Activated naive CD4-positive, alpha-beta T cell treated with anti-CD3 and anti-CD28 coated beads, Interleukin-2, amount 50 U/mL, for 16 hours (primary cell): ENCODE measurements around the gene SAMD10.

Experiments
- DNase-seq: peaks from one replicate; pipeline ENCODE4 v3.0.0-alpha.2; 2020

SAMD10 gene

DNA sequence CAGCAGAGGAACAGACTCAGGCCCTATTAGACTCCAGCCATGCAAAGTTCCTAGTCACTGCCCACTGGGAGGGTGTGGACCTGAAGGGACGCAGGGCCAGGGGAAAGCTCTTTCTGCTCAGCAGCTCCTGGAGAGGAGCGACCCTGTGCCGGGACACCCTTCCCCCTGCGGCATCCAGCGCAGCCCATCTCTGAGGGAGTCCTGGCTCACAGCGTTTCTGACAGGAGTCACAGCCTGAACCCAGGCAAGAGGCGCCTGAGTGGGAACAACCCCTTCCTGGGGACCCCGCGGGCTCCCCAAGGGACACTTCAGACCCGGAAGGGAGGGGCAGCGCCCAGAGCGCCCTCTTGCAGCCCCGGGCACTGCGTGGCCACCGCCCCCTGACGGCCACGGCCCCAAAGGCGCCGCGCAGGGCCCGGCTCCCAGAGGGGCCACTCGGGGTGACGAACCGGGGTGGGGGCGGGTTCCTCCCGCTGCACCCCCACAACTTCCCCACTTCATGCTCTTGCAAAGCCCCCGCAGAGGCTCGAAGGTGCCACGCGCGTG, 24.1 kb downstream of the SAMD10 start:
- DNase-seq, result peak; percentile 49

DNA sequence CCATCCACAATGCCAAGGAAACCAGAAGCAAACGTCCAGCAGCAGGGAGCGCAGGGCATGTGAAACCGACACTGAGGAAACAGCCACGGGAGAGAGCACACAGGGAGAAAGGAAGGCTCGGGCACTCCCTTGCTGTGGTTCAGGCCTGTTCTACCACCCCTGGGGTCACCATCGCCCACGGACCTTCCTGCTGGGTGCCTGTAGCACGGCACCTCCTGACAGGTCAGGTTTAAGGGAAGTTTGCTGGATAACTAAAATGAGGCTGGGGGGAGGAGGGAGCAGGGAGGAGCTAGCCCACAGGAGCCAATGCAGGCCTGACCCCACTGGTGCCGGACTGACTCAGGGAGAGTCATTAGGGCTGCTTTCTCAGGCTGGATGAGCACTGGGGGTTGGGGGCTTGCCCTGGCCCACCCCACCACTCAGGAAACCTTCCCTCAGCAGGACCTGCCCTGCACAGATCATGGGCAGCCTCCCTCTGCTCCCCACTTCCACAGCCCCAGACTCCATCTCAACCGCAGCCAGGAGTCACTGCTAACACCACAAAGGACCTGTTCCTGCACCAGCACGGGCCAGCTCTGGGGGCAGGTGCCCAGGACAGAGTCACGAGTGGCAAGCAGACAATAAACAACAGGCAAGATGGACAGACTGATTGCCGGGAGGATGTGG, 25.5 kb downstream of the SAMD10 start:
- no peak for DNase-seq

DNA sequence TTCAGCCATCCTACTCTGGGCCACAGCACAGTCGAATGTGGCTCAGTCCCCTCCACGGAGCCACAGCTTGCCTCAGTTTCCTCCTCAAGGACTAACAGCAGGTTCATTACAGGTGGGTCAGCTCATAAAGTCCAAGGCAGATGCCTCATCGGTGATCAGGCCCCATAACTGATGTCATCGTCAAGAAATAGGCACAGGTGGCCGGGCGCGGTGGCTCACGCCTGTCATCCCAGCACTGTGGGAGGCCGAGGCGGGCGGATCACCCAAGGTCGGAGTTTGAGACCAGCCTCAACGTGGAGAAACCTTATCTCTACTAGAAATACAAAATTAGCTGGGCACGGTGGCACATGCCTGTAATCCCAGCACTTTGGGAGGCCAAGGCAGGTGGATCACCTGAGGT, 26.7 kb downstream of the SAMD10 start:
- no peak for DNase-seq

DNA sequence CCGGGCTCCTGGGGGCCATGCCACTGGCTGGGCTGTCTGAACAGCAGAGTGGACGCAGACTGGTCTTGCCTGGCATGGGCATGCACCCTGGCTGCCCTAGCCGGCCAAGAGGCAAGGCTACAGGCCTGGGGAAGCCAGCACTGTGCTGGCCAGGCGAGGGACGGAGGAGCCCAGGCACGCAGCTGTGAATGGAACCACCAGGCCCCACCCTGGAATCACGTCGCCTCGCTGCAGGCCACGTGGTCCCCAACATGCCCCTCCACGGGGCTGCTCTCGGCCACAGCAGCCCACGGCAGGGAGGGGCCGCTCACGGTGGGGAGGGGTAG, 27.3 kb downstream of the SAMD10 start:
- no peak for DNase-seq

DNA sequence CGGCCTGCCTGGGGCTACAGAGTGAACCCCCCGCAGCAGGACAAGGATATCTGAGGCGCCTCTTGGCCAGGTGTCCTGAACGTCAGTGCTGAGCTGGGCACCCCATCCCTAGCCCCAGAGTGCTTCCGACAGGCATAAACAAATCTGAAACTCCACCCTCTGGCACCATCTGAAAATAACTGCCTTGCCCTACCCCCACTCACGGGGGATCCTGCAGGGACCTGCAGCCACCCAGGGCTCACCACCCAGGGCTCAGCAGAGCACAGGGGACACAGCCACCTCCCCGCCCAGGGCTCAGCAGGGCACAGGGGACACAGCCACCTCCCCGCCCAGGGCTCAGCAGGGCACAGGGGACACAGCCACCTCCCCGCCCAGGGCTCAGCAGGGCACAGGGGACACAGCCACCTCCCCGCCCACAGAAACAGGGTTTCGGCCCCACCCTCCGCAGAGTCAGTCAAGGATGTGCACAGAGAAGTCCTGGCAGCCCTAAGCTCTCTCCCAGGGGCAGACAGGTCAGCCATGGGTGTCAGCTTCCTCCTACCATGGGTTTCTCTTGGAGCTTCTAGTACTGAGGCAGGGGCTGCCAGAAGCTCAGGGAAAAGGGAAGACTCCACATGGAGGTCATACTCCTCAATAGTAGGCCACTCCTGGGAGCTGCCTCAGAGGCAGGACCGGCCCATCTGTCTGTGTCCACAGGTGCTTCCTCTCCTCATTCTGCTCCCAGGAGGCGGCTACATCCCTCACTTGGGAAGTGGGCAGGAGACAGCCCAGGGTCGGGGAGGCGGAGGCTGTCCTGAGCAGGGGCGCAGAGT, 27.8 kb downstream of the SAMD10 start:
- DNase-seq, result no peak

DNA sequence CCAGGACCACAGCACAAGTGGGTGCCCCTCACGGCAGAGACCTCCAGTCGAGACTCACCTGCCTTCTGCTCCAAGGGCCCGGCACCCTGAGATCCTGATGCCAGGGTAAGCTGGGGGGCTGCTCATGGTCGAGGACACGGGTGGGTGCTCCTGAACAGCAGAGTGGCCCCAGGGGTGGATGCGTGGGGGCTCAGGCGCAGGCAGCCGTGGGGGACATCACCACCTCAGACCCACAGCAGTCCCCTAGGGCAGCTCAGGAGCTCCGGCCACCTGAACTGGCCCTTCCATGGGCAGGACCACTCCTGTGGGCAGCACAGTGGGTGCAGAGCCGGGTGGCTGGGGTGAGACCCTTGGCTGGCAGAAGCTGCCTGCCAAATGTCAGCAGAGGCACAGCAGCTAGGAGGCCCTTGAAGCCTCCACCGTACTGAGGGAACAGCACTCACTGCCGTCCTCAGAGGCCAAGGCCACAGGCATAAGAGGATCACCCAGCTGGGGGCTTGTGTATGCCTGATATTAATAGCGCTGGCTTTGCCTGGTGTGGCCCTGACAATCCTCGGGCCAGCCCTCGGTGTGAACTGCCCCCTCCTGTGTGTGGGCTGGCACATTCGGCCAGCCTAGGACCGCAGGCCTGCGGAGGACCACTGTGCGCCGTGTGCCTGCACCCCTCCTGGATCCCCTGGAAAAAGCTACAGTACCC, 28.6 kb downstream of the SAMD10 start:
- DNase-seq, result no peak

DNA sequence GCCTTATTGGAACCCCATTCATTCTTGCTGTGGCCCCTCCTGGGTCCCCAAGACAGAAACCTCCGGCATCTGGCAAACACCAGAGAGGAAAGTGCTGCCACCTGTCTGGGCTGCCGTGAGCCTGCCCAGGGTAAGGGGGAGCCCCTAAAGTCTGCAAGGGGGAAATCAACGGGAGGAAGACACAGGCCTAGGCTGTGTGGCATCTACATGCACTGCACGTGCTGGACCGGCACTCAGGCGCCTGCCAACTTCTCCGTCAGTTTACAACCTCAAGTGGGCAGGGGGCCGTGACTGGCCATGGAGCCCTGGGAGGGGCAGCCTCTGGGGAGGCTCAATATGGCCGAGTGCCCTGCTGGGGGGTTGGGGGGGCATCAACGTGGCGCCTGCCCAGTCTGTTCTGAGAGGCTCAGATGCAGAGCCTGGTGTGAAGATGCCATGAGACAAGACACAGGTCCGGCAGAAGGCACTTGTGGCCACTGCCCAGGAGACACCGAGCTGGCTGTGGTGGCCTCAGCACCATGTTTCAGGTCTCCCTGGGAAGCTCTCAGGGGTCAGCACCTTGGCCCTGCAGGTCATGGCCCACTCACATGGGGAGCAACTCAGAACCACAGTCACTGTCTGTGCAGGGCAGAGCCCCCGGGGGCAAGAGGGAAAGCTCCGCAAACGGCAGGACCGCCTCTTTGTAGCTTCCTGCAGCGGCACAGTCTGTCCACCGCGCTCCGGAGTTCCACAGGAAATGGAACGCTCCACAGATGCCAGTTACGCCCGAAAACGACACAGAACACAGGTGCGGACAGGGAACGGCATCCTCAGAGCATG, 31.6 kb downstream of the SAMD10 start:
- no peak for DNase-seq

DNA sequence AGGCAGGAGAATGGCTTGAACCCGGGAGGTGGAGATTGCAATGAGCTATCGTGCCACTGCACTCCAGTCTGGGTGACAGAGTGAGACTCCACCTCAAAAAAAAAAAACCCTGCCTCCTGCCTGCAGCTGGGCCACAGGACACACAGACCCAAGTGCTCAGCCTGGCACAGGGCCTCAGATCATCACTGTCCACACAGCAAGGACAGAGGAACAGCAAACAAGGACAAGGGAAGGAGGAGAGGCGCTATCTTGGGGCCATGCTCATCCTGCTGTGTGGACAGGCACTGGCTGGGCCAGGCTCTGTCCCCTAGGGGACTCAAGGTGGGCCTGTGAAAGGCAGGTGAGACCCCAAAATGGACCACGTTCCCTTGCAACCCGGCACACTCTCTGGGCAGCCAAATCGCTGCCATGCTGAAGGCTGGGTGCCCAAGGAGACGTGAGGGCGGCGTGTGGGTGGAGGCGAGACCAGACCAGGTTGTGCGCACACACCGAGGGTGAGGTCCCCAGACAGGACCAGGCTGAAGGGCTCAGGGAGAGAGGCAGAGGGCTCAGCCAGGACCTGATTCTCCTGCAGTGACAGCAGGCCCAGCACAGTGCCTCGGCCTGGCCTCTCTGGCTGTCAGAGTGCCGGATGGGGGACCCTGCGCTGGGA, 32.3 kb downstream of the SAMD10 start:
- no peak for DNase-seq

DNA sequence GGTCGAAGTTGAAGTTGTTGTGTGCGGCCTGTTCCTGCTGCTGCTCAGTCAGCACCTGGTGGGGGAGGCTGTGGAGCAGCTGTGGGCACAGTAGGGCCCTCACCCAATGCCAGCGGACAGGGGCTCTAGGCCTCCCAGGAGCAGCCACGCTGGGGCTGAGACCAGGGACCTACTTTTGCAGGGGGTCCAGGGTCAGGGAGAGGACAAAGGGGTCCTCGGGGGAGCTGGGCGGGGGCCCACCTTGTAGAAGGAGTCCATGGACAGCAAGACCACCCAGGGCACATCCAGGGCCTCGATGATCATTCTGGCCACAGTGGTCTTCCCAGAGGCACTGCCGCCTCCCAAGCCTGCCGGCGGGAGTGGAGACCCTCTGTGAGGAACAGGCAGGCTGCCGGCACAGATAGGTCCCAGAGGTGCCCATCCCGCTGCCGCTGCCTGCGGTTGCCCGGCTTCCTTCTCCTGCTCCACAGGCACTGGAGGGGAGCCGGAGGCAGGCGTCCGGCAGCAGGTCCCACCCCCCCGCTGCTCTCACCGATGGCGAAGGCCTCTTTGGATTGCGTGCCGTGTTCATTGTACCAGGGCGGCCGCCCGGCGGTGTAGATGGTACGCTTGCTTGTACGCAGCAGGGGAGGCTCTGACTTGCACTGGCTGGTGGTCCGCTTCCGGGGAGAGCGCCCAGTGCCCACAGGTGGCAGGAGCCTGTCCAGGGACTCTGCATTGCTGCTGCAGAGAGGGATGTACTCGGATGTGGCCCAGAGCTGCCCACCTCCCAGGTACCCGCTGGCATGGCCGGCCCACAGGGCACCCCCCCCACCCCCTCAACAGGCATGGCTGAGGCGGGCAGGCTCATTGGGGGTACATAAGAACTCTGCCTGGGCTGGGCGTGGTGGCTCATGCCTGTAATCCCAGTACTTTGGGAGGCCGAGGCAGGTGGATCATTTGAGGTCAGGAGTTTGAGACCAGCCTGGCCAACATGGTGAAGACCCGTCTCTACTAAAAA, 33.2 kb downstream of the SAMD10 start:
- DNase-seq, result no peak

DNA sequence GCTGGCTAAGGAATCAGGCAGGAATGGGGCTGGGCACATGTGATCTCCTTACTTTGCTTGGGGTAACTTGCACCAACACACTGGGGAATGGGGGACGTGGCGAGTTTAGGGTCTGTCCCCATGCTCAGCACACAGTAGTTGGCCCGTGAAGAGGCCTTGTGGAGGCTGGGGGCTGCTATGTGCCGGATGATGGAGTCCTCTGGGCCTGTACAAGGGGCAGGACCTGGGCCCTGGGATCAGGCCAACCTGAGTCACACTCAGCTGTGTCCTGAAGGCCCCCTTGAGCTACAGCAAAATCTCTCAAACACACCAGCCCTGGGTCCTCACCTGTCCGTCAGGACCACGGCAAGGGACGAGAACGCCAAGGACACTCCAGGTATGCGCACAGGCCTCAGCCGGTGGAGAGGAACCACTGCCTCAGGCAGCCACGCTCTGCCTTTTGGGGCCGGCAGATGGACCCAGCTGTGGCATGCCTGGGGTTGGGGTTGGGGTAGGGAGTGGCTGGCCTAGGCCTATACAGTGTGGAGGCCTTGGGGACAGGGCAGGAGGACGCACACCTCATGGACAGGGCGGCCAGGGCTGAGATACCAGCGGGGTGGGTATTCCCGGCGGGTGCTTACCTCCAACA, 34.3 kb downstream of the SAMD10 start:
- no peak for DNase-seq

DNA sequence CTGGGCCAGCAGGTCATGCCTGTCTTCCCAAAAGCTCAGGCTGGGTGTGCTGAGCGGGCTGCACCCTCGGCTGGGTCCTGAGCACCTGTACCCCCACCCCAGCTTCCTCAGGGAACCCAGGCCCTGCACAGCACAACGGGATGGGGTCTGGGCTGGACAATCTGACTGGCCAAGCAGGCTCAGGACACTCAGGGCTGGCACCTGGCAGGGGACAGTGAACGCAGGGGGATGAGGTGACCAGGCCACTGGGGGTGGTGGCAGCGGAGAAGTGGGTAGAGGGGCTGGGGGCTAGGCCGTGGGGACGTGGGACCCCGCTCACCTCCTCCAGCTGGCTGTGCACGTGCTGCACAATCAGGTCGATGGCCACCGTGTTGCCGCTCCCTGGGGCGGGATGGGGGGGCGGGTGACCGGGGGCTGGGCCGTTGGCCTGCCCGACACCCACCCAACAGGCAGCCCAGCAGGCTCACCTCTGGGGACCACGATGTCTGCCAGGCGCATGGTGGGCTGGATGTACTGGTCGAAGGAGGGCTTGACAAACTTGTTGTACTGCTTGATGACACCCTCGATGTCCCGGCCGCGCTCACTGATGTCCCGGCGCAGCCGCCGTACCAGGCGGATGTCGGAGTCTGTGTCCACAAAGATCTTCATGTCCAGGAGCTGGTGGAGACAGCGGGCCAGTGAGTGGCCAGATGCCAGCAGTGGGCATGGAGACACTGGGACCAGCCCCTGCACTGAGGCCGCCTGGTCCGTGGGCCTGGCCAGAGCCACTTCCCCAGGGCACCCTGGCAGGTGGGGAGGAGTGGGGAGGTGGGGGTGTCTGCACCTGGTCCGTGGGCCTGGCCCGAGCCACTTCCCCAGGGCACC, 35.1 kb downstream of the SAMD10 start:
- no peak for DNase-seq

DNA sequence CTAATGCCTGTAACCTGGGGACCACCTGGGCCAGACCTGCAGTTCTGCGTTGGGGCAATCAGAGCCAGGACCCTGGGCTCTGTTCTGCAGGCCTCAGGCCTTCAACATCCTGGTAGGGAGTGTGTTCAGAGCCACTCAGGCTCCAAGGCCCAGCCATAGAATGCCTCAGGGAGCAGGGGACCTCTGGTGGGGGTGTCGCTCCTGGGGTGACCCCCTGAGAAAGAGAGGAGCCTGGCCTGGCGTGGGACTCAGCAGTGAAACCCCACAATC, 35.7 kb downstream of the SAMD10 start:
- DNase-seq, result no peak

DNA sequence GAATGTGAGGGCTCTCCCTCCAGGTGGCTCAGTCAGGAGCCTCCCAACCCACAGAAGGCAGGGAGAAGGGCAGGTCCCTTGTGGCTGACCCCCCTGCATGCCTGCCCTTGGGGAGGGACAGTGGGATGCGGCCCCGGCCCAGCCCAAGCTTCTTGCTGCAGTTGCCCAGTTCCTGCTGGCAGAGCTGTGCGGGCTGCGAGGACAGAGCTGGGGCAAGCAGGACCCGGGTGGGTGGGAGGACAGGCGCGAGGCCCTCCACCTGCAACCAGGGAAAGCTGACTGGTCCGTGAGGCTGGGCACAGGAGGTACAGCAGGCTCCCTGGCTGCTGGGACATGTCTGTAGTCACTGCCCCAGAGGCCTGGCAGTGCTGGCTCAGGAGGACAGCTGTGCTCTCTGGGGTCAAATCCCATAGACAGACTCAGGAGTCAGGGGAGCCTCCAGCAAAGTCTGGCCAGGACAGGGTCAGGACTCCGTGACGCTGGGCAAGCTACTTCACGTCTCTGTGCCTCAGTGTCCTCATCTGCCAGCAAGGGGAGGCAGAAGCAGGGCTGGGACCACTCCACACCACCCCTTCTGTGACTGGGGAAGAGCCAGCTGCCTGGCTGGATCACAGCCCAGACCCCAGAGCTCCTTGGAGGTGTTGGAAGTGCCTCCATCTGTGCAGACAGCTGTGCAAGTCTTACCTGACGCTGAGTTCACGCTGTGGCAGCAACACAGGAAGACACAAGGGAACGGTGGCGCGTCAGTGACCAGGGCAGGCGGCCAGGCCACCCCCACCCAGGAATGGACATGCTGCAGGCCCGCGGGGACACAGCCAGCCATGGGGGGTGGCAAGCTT, 36.3 kb downstream of the SAMD10 start:
- no peak for DNase-seq

DNA sequence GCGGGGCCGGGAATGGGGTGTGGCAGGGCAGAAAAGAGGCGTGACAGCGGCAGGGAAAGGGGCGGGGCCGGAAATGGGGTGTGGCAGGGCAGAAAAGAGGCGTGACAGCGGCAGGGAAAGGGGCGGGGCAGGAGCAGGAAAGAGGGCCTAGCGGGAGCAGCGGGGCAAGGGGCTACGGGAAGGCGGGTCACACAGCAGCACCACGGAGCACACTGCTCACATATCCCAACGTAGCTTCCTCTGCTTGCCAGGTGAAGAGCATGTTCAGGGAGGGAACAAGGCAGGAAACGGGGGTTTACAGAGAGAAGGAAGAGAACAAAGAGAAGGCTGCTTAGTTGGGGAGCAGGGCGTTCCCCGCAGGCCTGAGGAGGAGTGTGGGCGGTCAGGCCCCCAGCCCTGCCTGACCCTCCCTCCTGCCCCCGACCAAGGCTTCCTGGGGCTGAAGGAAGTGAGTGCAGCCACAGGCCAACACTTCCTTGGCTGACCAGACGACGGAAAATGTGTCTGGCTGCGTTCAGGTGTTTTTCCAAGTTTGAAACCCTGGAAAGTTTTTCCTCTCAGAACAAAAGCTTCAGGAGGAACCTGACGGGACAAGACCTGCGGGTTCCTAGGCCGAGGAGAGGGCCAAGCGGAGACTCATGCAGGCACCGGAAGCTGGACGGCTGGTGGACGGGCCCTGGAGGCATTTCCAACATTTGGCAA, 37.0 kb downstream of the SAMD10 start:
- no peak for DNase-seq

DNA sequence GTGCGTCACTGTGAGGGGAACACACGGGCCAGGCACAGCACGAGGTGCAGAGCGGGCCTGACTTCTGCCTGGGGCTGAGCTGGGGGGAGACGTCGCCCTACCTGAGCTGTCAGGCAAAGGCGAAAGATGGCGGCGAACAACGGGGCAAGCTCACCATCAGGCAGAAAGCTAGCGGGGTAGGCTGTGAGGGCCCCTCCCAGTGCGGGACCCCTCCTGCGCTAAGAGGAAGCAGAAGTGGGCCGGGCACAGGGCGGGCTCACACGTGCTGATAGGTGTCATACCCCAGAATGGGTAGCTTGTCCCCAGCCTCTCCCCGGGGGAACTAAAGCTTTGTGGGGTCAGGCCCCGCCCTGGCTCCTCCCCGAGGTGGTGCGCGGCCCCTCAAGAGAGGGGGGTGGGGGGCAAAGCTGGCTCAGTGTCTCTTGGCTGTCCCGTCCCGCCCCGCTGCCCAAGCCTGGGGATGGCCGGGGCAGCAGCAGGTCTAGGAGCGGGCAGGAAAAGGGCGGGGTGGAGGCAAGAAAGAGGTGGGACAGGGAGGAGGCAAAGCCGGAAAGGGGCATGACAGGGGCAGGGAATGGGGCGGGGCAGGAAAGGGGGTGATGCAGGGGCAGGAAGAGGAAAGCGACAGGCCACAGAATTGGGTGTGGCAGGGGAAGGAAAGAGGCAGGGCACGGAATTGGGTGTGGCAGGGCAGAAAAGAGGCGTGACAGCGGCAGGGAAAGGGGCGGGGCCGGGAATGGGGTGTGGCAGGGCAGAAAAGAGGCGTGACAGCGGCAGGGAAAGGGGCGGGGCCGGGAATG, 38.0 kb downstream of the SAMD10 start:
- peak; percentile 48 for DNase-seq

DNA sequence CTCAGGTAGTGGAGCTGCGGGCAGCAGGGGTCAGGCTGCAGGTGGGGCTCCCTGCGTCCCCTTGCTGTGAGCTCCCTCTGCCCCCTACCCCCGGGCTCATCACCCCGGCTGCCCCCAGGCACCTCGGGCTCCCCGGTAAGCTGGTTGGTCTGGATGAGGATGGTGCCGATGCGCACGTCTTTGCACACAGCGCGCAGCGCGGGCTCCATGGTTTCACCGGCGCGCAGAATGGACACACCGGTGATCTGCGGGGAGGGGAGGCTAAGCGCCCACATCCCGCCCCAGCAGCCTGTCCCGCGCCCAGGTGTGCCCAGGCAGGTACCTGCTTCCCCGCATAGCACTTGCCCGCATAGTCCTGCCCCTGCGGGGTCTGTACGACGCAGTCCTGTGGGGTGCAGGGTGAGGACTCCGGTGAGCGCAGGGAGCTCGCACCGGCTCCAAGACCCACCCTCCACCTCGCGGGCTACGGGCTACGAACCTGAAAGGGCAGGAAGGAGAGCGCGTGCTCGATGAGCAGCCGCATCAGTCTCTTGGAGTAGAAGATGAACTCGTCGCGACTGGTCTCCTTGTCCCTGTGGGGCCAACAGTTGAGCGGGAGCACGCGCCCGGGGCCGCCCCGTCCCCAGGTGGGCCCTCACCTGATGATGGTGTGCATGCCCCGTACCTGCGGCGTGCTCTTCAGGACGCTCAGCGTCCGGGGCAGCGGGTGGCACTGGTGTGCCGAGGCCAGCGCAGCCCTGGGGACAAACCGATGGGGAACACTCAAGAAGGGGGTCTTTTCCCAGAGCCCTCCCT, 38.8 kb downstream of the SAMD10 start:
- DNase-seq, result no peak

DNA sequence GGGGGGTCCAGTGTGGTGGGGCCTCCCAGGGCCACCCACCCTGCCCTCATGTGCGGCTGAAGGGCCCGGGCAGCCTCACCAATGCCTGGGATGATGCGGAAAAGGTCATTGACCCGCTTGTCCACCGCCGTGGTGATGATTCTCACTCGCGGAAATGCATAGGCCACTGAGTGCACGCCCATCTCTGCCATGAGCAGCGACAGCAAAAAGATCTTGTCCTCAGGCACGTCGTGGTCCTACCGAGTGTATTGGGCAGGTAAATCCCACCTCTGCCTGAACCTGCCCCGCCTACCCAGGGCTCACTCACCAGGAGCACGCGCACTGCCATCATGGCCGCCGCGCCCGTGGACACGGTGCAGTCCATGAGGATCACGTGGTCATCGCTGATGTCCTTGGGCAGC, 39.4 kb downstream of the SAMD10 start:
- DNase-seq, result no peak
